HG02588 (cell line): Measurements from ENCODE around the gene BANF1.

Source experiments
- ATAC-seq: cut with Tn5 transposase; IDR thresholded peaks from one replicate; pipeline ENCODE4 v1.9.1; 2021; ENCODE audit warnings: mild to moderate bottlenecking, moderate library complexity; ENCODE audit not compliant: unreplicated experiment

Gene BANF1

DNA sequence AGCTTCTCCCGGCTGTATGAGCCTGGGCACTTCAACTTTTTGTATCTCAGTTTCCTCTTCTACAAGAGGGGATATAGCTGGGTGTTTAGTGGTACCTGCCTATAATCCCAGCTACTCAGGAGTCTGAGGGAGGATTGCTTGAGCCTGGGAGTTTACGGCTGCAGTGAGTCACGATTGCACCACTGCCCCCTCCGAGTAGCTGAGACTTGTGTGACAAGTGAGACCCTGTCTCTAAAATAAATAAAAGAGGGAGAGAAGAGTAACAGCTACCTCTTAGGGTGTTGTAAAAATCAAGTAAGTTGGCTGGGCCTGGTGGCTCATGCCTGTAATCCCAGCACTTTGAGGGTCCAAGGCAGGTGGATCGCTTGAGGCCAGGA, 34.0 kb downstream of the BANF1 start:
- no peak for ATAC-seq

DNA sequence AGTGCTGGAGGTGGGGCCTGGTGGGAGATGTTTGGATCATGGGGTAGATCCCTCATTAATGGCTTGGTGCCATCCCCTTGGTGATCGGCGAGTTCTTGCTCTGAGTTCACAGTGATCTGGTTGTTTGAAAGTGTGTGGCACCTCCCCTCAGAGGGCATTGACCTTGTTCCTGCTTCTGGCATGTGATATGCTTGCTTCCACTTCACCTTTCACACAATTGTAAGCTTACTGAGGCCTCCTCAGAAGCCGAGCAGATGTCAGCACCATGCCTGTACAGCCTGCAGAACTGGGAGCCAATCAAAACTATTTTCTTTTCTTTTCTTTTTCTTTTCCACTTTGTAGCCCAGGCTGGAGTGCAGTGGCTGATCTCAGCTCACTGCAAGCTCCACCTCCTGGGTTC, 35.0 kb downstream of the BANF1 start:
- no peak for ATAC-seq

DNA sequence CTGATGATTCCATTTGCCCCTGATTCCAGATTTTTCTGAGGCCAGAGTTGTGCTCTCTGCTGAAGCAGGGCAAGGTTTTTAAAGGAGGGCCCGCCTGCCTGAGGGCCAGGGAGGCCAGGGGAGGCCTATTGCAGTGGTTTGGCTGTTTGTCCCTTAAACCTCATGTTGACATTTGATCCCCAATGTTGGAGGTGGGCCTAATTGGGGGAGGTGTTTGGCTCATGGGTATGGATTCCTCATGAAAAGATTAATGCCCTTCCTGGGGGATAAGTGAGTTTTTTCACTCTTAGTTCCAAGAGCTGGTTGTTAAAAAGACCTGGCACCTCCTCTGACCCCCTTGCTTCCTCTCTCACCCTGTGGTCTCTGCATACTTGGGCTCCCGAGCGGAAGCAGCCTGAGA, 37.5 kb downstream of the BANF1 start:
- ATAC-seq = no peak

DNA sequence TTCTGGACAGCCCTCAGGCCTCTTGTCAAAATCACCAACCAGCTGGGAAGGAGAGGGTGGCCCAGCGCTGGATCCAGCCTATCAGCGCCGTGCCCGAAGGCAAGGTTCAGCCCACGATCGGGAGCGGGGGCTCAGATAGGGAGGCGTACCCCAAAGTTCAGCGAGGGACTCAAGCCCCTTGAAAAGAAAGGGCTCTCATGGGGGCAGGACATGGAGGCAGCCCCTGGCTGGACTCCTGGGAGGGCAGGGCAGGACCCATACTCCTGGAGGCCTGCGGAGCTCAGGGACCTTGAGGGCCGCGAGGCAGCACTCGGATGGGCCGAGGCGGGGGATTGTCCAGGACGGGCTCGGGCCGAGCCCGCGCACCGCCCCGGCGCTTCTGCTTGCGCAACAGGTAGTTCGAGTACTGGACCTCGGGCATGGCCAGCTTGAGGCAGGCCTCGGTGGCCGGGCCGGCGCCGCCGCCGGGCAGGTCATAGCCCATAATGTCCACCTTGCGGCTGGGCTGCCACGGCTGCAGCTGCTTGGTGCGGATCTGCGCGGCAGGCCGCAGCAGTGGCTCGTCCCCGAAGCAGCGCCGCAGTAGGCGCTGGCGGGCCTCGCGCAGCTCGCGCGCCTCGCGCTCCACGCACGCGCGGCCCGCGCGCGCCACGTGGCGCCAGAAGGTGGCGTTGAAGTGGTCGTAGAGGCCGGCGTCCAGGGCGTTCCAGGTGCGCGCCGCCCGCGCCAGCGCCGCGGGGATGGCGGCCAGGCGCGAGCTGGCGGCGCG, 40.1 kb downstream of the BANF1 start:
- no peak for ATAC-seq

GRCh38 chr11:66042996-66043906, 40.9 kb downstream of the BANF1 start:
- ATAC-seq = no peak

- ATAC-seq = no peak
Measured at GRCh38 chr11:66044757-66045156, 42.5 kb downstream of the BANF1 start.

DNA sequence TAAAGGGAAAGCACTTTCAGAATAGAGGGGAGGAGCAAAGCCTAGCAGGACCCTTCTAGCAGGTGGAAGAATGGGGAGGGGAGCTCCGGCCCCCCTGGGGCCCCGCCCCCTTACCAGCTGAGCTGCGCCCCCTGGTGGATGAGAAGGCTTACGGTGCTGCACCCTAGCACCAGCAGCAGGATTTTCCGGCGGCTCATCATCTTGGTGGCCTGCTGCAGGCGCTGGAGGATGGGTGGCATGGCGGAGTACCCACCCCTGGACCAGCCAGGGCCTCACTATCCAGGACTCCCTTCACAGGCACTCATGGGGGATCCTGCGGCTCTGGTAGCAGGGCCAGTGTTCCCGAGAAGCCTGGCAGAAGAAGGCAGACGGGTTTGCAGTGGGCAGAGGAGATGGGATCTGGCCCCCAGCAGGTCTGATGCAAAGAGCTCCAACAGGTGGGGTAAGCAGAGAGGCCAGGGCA, 42.9 kb downstream of the BANF1 start:
- no peak for ATAC-seq

DNA sequence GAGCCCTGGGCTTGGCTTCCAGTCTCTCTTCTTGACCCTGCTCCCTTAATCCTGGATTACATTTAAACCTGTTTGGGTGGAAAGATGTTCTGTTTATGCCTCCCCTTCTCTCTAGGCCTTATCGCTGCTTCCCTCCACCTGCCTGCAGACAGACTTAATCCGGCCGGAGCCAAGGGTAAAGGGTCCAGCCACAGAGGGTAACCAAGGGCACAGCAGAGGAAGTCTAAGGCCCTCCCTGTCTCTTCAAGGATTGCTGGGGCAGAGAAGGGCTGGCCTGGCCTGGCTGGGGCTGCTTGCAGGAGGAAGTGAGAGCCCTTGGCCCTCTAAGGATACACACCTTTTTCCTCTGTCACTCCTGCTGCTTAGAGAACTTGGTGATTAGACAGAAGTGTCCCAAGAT, 44.6 kb downstream of the BANF1 start:
- no peak for ATAC-seq

GRCh38 chr11:66047541-66048365, 45.5 kb downstream of the BANF1 start:
- no peak for ATAC-seq

DNA sequence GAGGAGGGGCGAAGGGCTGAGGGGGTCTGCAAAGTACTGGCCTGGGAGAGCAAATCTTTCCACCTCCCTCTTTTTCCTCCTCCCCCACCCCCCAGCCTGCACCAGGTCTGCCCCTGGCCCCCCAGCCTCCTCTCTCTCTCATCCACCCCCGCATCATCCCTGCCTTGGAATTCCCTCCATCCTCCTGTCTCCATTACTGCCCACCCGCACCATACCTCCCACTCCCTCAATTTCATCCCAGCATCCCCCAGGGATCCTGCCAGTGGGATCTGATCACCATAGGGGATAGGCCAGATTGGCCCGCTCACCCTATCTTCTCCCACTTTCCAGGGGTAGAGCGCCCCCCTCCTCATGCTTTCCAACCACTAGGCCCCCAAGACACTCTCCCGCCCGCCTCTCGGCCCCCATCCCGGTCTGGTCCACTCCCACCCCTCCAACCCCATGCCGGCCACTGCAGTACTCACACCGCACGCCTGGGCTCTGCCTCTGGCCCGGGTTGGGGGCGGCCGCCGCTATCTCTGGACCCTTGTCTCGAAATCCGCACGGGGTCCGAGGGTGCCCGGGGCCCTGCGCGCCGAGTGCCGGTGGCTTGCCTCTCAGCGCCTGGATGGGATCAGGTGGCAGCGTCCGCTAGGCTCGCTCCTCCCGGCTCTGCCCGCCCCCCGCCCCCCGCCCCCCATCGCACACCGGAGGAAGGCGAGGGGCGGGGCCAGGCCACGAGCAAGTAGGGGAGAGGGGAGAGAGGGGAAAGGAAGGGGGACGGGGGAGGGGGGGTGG, 46.4 kb downstream of the BANF1 start, which contains the start of gene GAL3ST3:
GAL3ST3 (minus strand) TSS at position 615 of the 777 bp plus-strand sequence. CDS start 3,746 bp downstream, outside the sequence.
- no peak for ATAC-seq

DNA sequence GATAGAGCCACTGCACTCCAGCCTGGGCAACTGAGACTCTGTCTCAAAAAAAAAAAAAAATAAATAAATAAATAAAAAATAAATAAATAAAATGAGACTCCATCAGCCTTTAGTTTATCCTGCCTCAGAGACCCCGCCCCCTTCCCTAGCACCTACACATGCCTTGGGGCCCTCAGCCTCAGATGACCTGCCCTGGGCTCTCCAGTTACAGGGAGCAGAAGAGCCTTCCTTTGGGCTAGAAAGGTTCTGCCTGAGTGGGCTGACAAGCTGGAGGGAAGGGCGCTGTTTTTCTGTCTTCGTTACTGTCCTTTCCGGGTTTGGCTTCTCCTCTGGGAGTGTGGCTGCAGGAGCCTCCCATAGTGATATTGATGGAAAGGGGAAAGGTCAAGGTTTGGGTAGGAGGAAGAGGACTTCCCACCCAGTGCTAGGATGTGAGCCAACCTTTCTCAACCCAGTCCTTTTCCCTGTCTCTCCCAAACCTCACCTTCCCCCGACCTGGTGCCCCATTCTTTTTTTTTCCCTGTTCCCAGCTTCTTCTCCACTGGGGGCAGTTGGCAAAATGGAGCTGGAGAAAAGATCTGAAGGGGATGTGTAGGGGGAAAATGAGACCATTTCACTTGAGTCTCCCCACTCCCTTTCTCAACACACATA, 48.4 kb downstream of the BANF1 start:
- no peak for ATAC-seq

- no peak for ATAC-seq
Measured at GRCh38 chr11:66051371-66051765, 49.1 kb downstream of the BANF1 start.

DNA sequence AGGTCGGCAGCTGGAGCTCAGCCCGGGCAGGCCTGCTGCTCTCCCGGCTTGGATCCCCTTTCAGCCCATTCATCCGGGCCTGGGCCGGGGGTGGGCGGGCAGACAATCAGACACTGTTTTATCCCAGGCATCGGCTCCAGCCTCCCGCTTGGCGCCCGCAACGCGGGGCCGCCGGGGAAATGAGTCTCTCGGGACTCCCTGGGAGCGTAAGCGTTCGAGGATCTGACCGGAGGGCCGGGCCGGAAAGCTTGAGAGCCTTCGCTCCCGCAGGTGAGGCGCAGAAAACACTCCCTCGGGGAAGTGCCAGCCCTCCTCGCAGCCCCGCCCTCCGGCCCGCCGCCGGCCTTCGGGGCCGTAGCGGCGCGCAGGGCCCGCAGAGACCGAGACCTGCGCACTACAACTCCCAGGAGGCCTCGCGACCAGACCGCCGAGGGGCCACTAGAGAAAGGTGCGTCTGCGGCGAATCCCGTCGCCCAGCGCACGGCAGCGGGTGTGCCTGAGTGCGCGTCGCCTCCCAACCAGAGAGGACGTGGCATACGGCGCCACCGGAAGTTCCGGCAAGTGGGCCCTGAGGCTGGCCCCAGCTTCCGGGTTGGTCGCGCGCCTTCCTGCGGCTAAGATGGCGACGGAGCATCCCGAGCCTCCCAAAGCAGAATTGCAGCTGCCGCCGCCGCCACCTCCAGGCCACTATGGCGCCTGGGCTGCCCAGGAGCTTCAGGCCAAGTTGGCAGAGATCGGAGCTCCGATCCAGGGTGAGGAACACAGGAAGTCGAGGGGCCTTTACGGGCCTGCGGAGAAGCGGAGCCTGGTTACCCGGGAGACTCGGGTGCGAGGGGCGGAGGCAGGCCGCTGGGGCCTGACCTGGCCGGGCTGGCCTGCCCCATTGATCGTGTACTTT, 49.7 kb downstream of the BANF1 start, which contains the start of gene SF3B2:
SF3B2 (plus strand) TSS at position 599 of the 898 bp plus-strand sequence; CDS start at position 620, 21 bp downstream.
- ATAC-seq = peak; percentile 92

DNA sequence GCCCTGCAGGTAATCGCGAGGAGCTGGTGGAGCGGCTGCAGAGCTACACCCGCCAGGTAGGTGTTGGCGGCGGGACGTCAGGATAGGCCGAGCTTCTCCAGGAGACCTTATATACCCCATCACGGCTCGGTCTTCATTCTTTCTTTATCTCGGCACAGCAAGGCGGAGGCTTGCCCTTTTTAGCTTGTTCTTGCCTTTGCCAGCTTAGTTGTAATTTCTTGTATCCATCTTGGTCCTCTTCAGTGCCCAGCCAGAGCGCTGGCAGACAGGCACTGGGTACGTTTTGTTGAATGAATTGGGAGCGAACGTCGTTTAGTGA, 50.3 kb downstream of the BANF1 start:
- no peak for ATAC-seq
